Peyer's patch (tissue), 4 donors: ENCODE results near the gene EDIL3. TPM values are rescaled to one million over a fixed set of nuclear protein-coding genes. Genes with fewer than 3 reads are reported as not detected.

Experiments used
- DNase-seq, 3 donors: peaks; one replicate each; pipeline ENCODE4 v3.0.0-alpha.2; 2017 to 2019
- H3K27ac ChIP-seq, 4 donors: fragments of 200-600 bp; sonication (generic); one replicate each; pipeline ENCODE4 v1.5.1; 2016 to 2019
- H3K27me3 ChIP-seq, 2 donors: fragments of 200-600 bp; sonication (generic); one replicate each; pipeline ENCODE4 v1.5.1; 2019
- H3K36me3 ChIP-seq, 3 donors: fragments of 200-600 bp; sonication (generic); one replicate each; pipeline ENCODE4 v1.5.1; 2016 to 2019
- H3K4me1 ChIP-seq, 4 donors: fragments of 200-600 bp; sonication (generic); one replicate each; pipeline ENCODE4 v1.5.1; 2016 to 2019
- H3K4me3 ChIP-seq, 4 donors: fragments of 200-600 bp; sonication (generic); 1 replicate in 3 of 4; 2 replicates in 1 of 4; pipeline ENCODE4 v1.5.1; 2016 to 2019; ENCODE audit warnings: mild to moderate bottlenecking in 1 of 4
- H3K9me3 ChIP-seq, 4 donors: fragments of 200-600 bp; sonication (generic); one replicate each; pipeline ENCODE4 v1.5.1; 2016 to 2019; ENCODE audit warnings: mild to moderate bottlenecking in 1 of 4
- POLR2A ChIP-seq, 2 donors: fragments of 450-650 bp; IDR thresholded peaks; one replicate each; pipeline ENCODE4 v1.5.1; 2017; ENCODE audit warnings: antibody characterized with exemption in 2 of 2, mild to moderate bottlenecking in 2 of 2, moderate library complexity in 2 of 2
- total RNA-seq, 4 donors: library from RNA; depleted of rRNA; stranded (reverse); fragments of >200 nt; gene quantifications; one replicate each; pipeline ENCODE4 v1.1.0, GENCODE V29; 2016
- TF ChIP-seq, protein P1 (sequence below), 6 experiments: fragments of 450-650 bp in 4 of 6; fragments of 200-600 bp in 2 of 6; sonication (generic) in 1 of 6; IDR thresholded peaks; one replicate each; pipeline ENCODE4 v1.5.1; 2017 to 2019; ENCODE audit warnings: antibody characterized with exemption in 6 of 6, mild to moderate bottlenecking in 3 of 6, moderate library complexity in 1 of 6

Gene EDIL3
- total RNA-seq, 4 donors from 2014 or later, result 6.0 to 18.2 (median 6.4) TPM

DNA sequence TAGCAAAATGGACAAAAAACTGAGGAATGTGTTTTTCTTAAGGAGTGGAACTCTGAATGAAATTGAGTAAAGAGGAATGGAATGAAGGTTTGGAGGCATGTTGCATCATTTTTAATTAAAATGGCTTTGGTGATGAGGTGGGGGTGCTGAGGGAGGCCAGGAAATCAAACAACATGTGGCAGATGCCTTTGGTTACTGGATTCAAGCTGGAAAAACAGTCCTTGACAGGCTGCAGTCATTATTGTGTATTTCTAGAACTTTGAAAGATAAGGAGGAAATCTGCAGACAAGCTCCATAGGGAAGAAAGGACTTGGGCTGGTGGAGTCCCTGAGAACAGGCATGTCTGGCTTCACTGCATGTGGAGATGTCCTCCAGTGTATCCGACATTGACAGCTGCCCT, 460.5 kb downstream of the EDIL3 start:
- Histone ChIP-seq H3K4me1 (peaks cover 0 to 2% (median 0%) of the 10 kb centered on the region in 4 donors), H3K27ac (no peak overlapping the region), H3K4me3 (no peak overlapping the region), H3K27me3 (no peaks in the 10 kb centered on the region), H3K36me3 (no peaks in the 10 kb centered on the region), H3K9me3 (peaks cover 0 to 5% (median 0%) of the 10 kb centered on the region in 4 donors)
- TF ChIP-seq, protein P1, sequence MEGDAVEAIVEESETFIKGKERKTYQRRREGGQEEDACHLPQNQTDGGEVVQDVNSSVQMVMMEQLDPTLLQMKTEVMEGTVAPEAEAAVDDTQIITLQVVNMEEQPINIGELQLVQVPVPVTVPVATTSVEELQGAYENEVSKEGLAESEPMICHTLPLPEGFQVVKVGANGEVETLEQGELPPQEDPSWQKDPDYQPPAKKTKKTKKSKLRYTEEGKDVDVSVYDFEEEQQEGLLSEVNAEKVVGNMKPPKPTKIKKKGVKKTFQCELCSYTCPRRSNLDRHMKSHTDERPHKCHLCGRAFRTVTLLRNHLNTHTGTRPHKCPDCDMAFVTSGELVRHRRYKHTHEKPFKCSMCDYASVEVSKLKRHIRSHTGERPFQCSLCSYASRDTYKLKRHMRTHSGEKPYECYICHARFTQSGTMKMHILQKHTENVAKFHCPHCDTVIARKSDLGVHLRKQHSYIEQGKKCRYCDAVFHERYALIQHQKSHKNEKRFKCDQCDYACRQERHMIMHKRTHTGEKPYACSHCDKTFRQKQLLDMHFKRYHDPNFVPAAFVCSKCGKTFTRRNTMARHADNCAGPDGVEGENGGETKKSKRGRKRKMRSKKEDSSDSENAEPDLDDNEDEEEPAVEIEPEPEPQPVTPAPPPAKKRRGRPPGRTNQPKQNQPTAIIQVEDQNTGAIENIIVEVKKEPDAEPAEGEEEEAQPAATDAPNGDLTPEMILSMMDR (IDR thresholded peaks at IDR 0.05), result no peak
- TF ChIP-seq POLR2A (IDR thresholded peaks at IDR 0.05), result no peak
- DNase-seq, result no peak

DNA sequence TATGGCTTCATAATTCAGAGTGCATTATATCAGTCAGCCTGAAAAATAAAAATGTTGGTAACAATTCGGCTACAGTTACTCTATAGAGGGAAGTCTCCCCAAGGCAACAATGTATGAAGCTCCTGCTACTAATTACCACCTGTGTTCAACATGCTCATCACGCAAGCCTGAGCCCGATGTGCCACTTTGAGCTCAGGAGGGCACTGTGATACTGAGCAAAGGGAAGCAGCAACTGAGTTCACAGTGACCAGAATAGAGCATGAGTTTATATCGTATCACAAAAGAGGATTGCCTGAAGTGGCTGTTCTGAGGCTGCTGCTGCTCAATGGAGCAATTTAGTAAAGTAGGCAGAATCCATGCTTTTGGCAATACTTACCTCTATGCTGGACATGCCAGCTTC, 462.0 kb downstream of the EDIL3 start:
- no peak overlapping the region for H3K4me3 ChIP-seq
- TF ChIP-seq, protein P1 (IDR thresholded peaks at IDR 0.05), result no peak
- no peak for TF ChIP-seq POLR2A (IDR thresholded peaks at IDR 0.05)
- peaks cover 0 to 10% (median 0%) of the 10 kb centered on the region in 4 donors for H3K4me1 ChIP-seq
- no peak for DNase-seq
- H3K27me3 ChIP-seq, result no peaks in the 10 kb centered on the region
- H3K9me3 ChIP-seq, result peaks cover 0 to 5% (median 0%) of the 10 kb centered on the region in 4 donors
- no peaks in the 10 kb centered on the region for H3K36me3 ChIP-seq
- no peak overlapping the region for H3K27ac ChIP-seq

GRCh38 chr5:83921666-83922193, 462.9 kb downstream of the EDIL3 start:
- TF ChIP-seq, protein P1 (IDR thresholded peaks at IDR 0.05), result no peak
- TF ChIP-seq POLR2A (IDR thresholded peaks at IDR 0.05), result no peak
- peaks cover 0 to 5% (median 0%) of the 10 kb centered on the region in 4 donors for H3K9me3 ChIP-seq
- no peak overlapping the region for H3K27ac ChIP-seq
- no peaks in the 10 kb centered on the region for H3K27me3 ChIP-seq
- H3K4me1 ChIP-seq, result peaks cover 0 to 10% (median 0%) of the 10 kb centered on the region in 4 donors
- no peak overlapping the region for H3K4me3 ChIP-seq
- no peak for DNase-seq
- no peaks in the 10 kb centered on the region for H3K36me3 ChIP-seq

- TF ChIP-seq, protein P1 (IDR thresholded peaks at IDR 0.05), result no peak
- TF ChIP-seq POLR2A (IDR thresholded peaks at IDR 0.05), result no peak
- Histone ChIP-seq H3K27me3 (no peaks in the 10 kb centered on the region), H3K36me3 (no peaks in the 10 kb centered on the region), H3K9me3 (peaks cover 0 to 5% (median 0%) of the 10 kb centered on the region in 4 donors), H3K27ac (peak overlapping the region in 1 of 4 donors; percentile 28), H3K4me1 (peaks cover 0 to 10% (median 0%) of the 10 kb centered on the region in 4 donors), H3K4me3 (no peak overlapping the region)
- no peak for DNase-seq
Measured at GRCh38 chr5:83919071-83920041, 465.3 kb downstream of the EDIL3 start.

DNA sequence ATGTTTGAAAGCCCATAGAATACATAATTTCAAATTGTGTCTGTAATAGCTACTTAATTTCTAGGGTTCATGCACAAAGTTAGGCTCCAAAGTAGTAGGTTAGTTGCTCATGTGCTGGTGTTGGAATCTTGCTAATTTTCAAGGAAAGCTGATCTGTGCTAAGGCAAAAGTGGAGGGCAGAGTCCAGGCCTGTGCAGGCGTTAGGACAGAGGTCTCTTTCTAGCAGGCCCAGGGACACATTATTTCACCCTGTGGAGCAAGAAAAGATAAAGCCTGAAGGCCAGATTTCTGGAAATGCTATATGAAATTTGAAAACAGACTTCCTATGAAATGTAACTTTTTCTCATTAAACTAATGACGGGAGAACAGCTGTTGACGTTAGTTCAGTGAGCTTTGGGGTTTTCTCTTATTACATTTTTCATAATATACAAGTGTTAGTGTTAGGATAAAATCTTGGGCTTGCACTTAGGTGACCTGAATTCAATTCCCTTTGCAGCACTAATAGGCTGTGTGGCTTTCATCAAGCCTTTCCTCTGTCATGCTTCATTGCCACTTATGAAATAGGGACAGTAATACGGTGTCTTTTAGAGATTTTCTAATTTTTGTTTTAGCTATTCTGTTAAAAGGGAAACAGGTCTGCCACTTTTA, 467.3 kb downstream of the EDIL3 start:
- Histone ChIP-seq H3K27ac (no peak overlapping the region), H3K36me3 (no peaks in the 10 kb centered on the region), H3K27me3 (no peaks in the 10 kb centered on the region), H3K9me3 (no peaks in the 10 kb centered on the region), H3K4me1 (peaks cover 0 to 10% (median 0%) of the 10 kb centered on the region in 4 donors), H3K4me3 (no peak overlapping the region)
- no peak for DNase-seq
- TF ChIP-seq, protein P1 (IDR thresholded peaks at IDR 0.05), result no peak
- no peak for TF ChIP-seq POLR2A (IDR thresholded peaks at IDR 0.05)
